ENCODE measurements around the gene ASPG.

ASPG gene

GRCh38 chr14:104094709-104095425 lies 9.4 kb downstream of the ASPG start:
- no peak for DNase-seq

GRCh38 chr14:104095426-104096310 lies 10.2 kb downstream of the ASPG start:
- DNase-seq: no peak

GRCh38 chr14:104096318-104096717 lies 10.8 kb downstream of the ASPG start:
- no peak for DNase-seq

GRCh38 chr14:104096751-104097700 lies 11.5 kb downstream of the ASPG start:
- no peak for DNase-seq

- no peak for DNase-seq
These were observed 13.0 kb downstream of the ASPG start for GRCh38 chr14:104098272-104099095.

GRCh38 chr14:104099096-104100041 lies 13.9 kb downstream of the ASPG start:
- DNase-seq: no peak

- no peak for DNase-seq
These were observed 14.9 kb downstream of the ASPG start for GRCh38 chr14:104100171-104101085.

- no peak for DNase-seq
These were observed 15.7 kb downstream of the ASPG start for GRCh38 chr14:104101086-104101621.

- no peak for DNase-seq
These were observed 16.3 kb downstream of the ASPG start for GRCh38 chr14:104101651-104102281.

GRCh38 chr14:104102282-104102914 lies 16.9 kb downstream of the ASPG start:
- DNase-seq: no peak

GRCh38 chr14:104103061-104103445 lies 17.6 kb downstream of the ASPG start:
- DNase-seq: no peak

GRCh38 chr14:104103446-104104075 lies 18.1 kb downstream of the ASPG start:
- no peak for DNase-seq

- DNase-seq: no peak
These were observed 18.8 kb downstream of the ASPG start for GRCh38 chr14:104104076-104104901.

GRCh38 chr14:104105071-104105821 lies 19.7 kb downstream of the ASPG start:
- no peak for DNase-seq

GRCh38 chr14:104105822-104106470 lies 20.4 kb downstream of the ASPG start:
- no peak for DNase-seq

Data from NCI-H187 treated with DMSO at 0.1 percent for 48 hours (cell line).